Body of pancreas (tissue), 4 donors: ENCODE data around the gene AGXT2. TPM values are rescaled to one million over a fixed set of nuclear protein-coding genes. Genes with fewer than 3 reads are reported as not detected.

Source experiments
- ATAC-seq: fragments of 150-250 bp; one replicate; pipeline ENCODE4 v1.9.1; 2016
- DNase-seq, 4 donors: peaks; one replicate each; pipeline ENCODE4 v3.0.0-alpha.2; 2019
- H3K27ac ChIP-seq, 4 donors: fragments of 200-600 bp; sonication (generic); 1 replicate in 3 of 4; 2 replicates in 1 of 4; pipeline versions ENCODE4 v1.5.1 to v1.6.1; 2016 to 2019; ENCODE audit warnings: mild to moderate bottlenecking in 1 of 4, mixed read lengths in 1 of 4, moderate library complexity in 1 of 4
- H3K27me3 ChIP-seq, 2 donors: fragments of 200-600 bp; sonication (generic); one replicate each; pipeline ENCODE4 v1.6.0; 2016; ENCODE audit warnings: mild to moderate bottlenecking in 1 of 2
- H3K36me3 ChIP-seq, 2 donors: fragments of 200-600 bp; sonication (generic); replicated peaks in 1 of 2; 2 replicates each; pipeline ENCODE4 v1.5.1; 2016; ENCODE audit warnings: low read depth in 2 of 2; ENCODE audit not compliant: insufficient read depth in 1 of 2
- H3K4me1 ChIP-seq: fragments of 200-600 bp; sonication (generic); one replicate; pipeline ENCODE4 v1.6.0; 2016
- H3K4me3 ChIP-seq, 2 donors: fragments of 200-600 bp; sonication (generic); 1 replicate in 1 of 2; 2 replicates in 1 of 2; pipeline ENCODE4 v1.5.1; 2016 to 2019
- H3K9me3 ChIP-seq, 3 donors: fragments of 200-600 bp; sonication (generic); 1 replicate in 2 of 3; 2 replicates in 1 of 3; pipeline ENCODE4 v1.5.1; 2016
- POLR2A ChIP-seq, 3 donors: fragments of 450-650 bp; IDR thresholded peaks; one replicate each; pipeline ENCODE4 v1.6.1; 2016; ENCODE audit warnings: antibody characterized with exemption in 3 of 3, mild to moderate bottlenecking in 2 of 3
- WGBS, 2 donors: methylation state at CpG; one replicate each; pipeline ENCODE4 v1.1.5; 2017; 5-methylcytosine and 5-hydroxymethylcytosine counted together
- intact Hi-C: fragments of 100-400 bp; cut with DNase I; formaldehyde crosslinking; loops from one replicate; pipeline ENCODE4 v1.15.1; 2023
- total RNA-seq, 2 donors: library from RNA; depleted of rRNA; stranded (reverse); fragments of >200 nt; gene quantifications; one replicate each; pipeline ENCODE4 v1.1.0, GENCODE V29; 2016
- TF ChIP-seq, protein P1 (sequence below), 7 experiments: fragments of 450-650 bp in 4 of 7; fragments of 200-600 bp in 3 of 7; sonication (generic) in 3 of 7; IDR thresholded peaks; one replicate each; pipeline ENCODE4 v1.5.1; 2016 to 2019; ENCODE audit warnings: antibody characterized with exemption in 7 of 7

Gene AGXT2
- total RNA-seq, 2 donors from 2014 or later = not detected

DNA sequence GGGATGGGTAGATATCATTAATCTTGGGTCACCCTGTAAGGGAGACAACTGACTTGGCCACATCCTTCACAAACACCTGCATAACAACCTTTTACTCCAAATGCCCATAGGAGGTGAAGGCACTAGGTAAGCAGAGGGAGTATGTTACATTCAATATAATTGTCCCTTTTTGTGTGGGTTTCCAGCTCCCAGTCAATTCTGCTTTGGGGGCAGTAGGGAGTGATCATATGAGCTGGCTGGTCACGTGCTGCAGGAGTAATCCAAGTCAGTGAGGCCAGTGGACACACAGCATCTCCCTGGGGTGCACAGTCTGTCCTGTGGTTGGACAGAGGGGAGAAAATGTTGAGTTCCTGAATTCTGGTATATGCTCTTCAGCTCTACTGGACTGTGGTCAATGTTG is 1.2 kb upstream of the AGXT2 start:
- no peaks in the 10 kb centered on the region for H3K27me3 ChIP-seq
- no peaks in the 10 kb centered on the region for H3K9me3 ChIP-seq
- DNase-seq = no peak
- H3K4me3 ChIP-seq = no peak overlapping the region
- H3K36me3 ChIP-seq = no peaks in the 10 kb centered on the region
- WGBS, 2 donors = 71 to 75% methylated on average over 1 of the region's 1 CpG
- ATAC-seq = no peak
- TF ChIP-seq POLR2A (IDR thresholded peaks at IDR 0.05) = no peak
- TF ChIP-seq, protein P1, sequence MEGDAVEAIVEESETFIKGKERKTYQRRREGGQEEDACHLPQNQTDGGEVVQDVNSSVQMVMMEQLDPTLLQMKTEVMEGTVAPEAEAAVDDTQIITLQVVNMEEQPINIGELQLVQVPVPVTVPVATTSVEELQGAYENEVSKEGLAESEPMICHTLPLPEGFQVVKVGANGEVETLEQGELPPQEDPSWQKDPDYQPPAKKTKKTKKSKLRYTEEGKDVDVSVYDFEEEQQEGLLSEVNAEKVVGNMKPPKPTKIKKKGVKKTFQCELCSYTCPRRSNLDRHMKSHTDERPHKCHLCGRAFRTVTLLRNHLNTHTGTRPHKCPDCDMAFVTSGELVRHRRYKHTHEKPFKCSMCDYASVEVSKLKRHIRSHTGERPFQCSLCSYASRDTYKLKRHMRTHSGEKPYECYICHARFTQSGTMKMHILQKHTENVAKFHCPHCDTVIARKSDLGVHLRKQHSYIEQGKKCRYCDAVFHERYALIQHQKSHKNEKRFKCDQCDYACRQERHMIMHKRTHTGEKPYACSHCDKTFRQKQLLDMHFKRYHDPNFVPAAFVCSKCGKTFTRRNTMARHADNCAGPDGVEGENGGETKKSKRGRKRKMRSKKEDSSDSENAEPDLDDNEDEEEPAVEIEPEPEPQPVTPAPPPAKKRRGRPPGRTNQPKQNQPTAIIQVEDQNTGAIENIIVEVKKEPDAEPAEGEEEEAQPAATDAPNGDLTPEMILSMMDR (IDR thresholded peaks at IDR 0.05) = no peak
- H3K4me1 ChIP-seq = peaks cover 10% of the 10 kb centered on the region
- intact Hi-C loops = no loop called here
- H3K27ac ChIP-seq = no peak overlapping the region

DNA sequence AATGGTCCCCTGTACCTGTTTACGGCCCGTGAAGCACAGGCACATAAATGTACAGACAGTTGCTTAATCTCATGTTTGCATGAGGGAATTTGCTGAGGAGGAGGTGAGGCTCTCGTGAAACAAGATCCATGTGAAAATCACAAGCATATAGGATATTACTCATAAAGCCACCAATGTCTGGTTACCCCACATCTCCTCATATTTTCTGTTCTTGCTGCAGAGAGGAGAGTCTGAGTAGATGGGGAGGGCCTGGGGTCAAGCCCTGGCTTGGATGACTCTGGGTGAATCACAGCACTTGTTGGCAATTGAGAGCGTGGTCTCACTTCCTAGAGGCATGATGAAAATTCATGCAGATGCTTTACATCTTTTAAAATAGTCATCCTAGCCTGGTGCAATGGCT is 975 bp downstream of the AGXT2 start:
- TF ChIP-seq POLR2A (IDR thresholded peaks at IDR 0.05) = no peak
- TF ChIP-seq, protein P1 (IDR thresholded peaks at IDR 0.05) = no peak
- Histone ChIP-seq H3K27ac (no peak overlapping the region), H3K4me1 (peaks cover 10% of the 10 kb centered on the region), H3K36me3 (no peaks in the 10 kb centered on the region), H3K4me3 (no peak overlapping the region), H3K27me3 (no peaks in the 10 kb centered on the region), H3K9me3 (no peaks in the 10 kb centered on the region)
- no peak for ATAC-seq
- 87 to 91% methylated on average over 4 of the region's 4 CpGs for WGBS, 2 donors
- no peak for DNase-seq
- intact Hi-C loops = no loop called here

DNA sequence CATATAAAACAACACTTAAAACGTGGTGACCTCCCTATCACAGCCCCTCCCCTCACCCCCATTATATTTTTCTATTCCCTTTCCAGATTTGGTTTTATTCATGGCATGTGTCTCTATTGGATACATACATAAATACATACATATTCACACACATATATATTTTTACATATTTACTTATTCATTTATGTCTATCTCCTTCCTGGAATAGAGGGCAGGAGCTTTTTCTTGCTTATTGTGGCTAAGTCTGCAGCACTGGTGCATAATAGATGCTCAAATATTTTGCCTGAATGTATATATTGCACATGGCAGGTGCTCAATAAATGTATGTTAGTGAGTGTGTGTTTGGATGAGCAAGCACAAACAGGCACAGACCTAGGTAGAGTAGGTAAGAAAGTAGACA is 2.5 kb downstream of the AGXT2 start:
- 30 to 46% methylated on average over 1 of the region's 1 CpG for WGBS, 2 donors
- H3K27ac ChIP-seq = no peak overlapping the region
- H3K4me3 ChIP-seq = no peak overlapping the region
- H3K36me3 ChIP-seq = no peaks in the 10 kb centered on the region
- H3K27me3 ChIP-seq = no peaks in the 10 kb centered on the region
- no peaks in the 10 kb centered on the region for H3K9me3 ChIP-seq
- H3K4me1 ChIP-seq = no peaks in the 10 kb centered on the region
- ATAC-seq = no peak
- DNase-seq = no peak
- no peak for TF ChIP-seq POLR2A (IDR thresholded peaks at IDR 0.05)
- TF ChIP-seq, protein P1 (IDR thresholded peaks at IDR 0.05) = no peak
- intact Hi-C loops = no loop called here

DNA sequence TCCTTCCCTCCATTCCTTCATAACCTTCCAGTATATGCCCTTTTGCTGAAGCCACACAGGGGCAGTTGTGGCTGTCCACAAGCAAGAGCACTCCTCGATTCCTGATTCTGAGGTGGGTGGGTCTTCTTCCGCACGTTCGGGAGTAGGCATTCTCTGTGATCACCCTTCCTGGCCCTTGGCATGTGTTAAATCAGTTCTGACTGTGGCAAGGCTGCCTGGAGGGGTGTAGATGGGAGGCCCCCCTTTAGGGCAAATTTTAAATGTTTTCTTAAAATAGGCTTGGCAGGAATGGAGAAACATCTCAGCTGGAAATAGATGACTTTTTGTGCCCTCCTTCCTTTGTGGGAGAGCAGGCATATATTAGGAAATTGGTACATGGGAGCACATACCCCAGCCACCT is 3.1 kb downstream of the AGXT2 start:
- H3K9me3 ChIP-seq = no peaks in the 10 kb centered on the region
- 78 to 100% methylated on average over 1 to 4 of the region's 4 CpGs for WGBS, 2 donors
- ATAC-seq (no peak), DNase-seq (no peak)
- no peak for TF ChIP-seq POLR2A (IDR thresholded peaks at IDR 0.05)
- TF ChIP-seq, protein P1 (IDR thresholded peaks at IDR 0.05) = no peak
- no peak overlapping the region for H3K27ac ChIP-seq
- H3K4me3 ChIP-seq = no peak overlapping the region
- no peaks in the 10 kb centered on the region for H3K36me3 ChIP-seq
- no peaks in the 10 kb centered on the region for H3K27me3 ChIP-seq
- intact Hi-C loops = no loop called here
- no peaks in the 10 kb centered on the region for H3K4me1 ChIP-seq

DNA sequence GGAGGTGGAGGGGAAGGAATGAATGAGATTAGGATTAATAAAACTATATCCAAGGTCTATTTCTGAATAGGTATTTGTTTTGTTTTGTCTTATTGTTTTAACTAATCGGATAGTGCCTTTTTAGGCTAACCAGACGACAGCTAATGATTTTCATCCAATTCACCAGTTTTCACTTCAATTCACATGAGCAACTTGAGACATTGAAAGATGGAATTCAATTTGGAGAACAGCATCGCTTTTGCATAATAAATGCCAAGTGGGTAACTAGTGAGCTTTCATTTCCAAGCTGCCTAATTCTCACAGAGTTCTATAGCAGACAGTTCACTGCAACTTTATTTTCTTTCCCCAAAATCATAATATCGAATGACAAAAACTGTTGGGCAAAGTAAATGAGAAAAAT is 5.0 kb downstream of the AGXT2 start:
- no peaks in the 10 kb centered on the region for H3K27me3 ChIP-seq
- WGBS, 2 donors = 56 to 72% methylated on average over 4 of the region's 4 CpGs
- H3K9me3 ChIP-seq = no peaks in the 10 kb centered on the region
- no peak overlapping the region for H3K4me3 ChIP-seq
- H3K36me3 ChIP-seq = no peaks in the 10 kb centered on the region
- no peak overlapping the region for H3K27ac ChIP-seq
- TF ChIP-seq, protein P1 (IDR thresholded peaks at IDR 0.05) = no peak
- no peak for TF ChIP-seq POLR2A (IDR thresholded peaks at IDR 0.05)
- intact Hi-C loops = no loop called here
- H3K4me1 ChIP-seq = no peaks in the 10 kb centered on the region
- DNase-seq (no peak), ATAC-seq (no peak)
